Adrenal gland (tissue), 5 donors: Measurements from ENCODE around the gene CCDC174.

Source experiments
- CTCF ChIP-seq, 6 experiments: fragments of 450-650 bp in 4 of 6; fragments of 200-600 bp in 2 of 6; sonication (generic) in 1 of 6; IDR thresholded peaks; 1 replicate in 5 of 6; 2 replicates in 1 of 6; pipeline versions ENCODE4 v1.5.1 to v1.8.0; 2016 to 2021; ENCODE audit warnings: antibody characterized with exemption in 6 of 6, mild to moderate bottlenecking in 2 of 6, moderate library complexity in 1 of 6
- POLR2A ChIP-seq, 2 donors: fragments of 450-650 bp; IDR thresholded peaks; one replicate each; pipeline ENCODE4 v1.6.1; 2017; ENCODE audit warnings: antibody characterized with exemption in 2 of 2, mild to moderate bottlenecking in 2 of 2, moderate library complexity in 1 of 2
- donor health status: DM: no; HTN: no; CAD: no.

GRCh38 chr3:14608298-14608697 lies 43.3 kb upstream of the CCDC174 start:
- TF ChIP-seq CTCF (IDR thresholded peaks at IDR 0.05) (no peak), POLR2A (IDR thresholded peaks at IDR 0.05) (no peak)
